Muscle layer of duodenum (tissue), 2 donors: ENCODE results near the gene SLF2.

Source experiments
- H3K27ac ChIP-seq: one replicate; pipeline ENCODE4 v1.7.0; 2013; ENCODE audit warnings: mild to moderate bottlenecking, low read length
- H3K27me3 ChIP-seq: one replicate; pipeline ENCODE4 v1.7.0; 2013; ENCODE audit warnings: low read depth, mild to moderate bottlenecking, control low read depth, low read length
- H3K36me3 ChIP-seq, 2 donors: one replicate each; pipeline ENCODE4 v1.7.0; 2013; ENCODE audit warnings: low read length in 2 of 2, control low read depth in 1 of 2, mild to moderate bottlenecking in 1 of 2; ENCODE audit not compliant: insufficient read depth in 2 of 2, control insufficient read depth in 1 of 2
- H3K4me1 ChIP-seq, 2 donors: one replicate each; pipeline ENCODE4 v1.7.0; 2013; ENCODE audit warnings: low read length in 2 of 2, mild to moderate bottlenecking in 2 of 2, control low read depth in 1 of 2, moderate library complexity in 1 of 2; ENCODE audit not compliant: insufficient read depth in 2 of 2, control insufficient read depth in 1 of 2
- H3K4me3 ChIP-seq, 2 donors: one replicate each; pipeline ENCODE4 v1.7.0; 2013; ENCODE audit warnings: low read length in 2 of 2, low read depth in 1 of 2, mild to moderate bottlenecking in 1 of 2
- H3K9me3 ChIP-seq, 2 donors: one replicate each; pipeline ENCODE4 v1.7.0; 2013; ENCODE audit warnings: low read length in 2 of 2, control low read depth in 1 of 2, mild to moderate bottlenecking in 1 of 2; ENCODE audit not compliant: control insufficient read depth in 1 of 2
- donor health status: healthy.

The SLF2 gene

GRCh38 chr10:100908378-100908777 lies 4.4 kb upstream of the SLF2 start:
- Histone ChIP-seq H3K36me3 (no peaks in the 10 kb centered on the region), H3K4me3 (no peak overlapping the region), H3K9me3 (no peaks in the 10 kb centered on the region), H3K27ac (no peak overlapping the region), H3K27me3 (no peaks in the 10 kb centered on the region), H3K4me1 (peaks cover 0 to 10% of the 10 kb centered on the region in 2 donors)

- no peak overlapping the region for H3K4me3 ChIP-seq
- no peaks in the 10 kb centered on the region for H3K9me3 ChIP-seq
- peaks cover 10 to 21% of the 10 kb centered on the region in 2 donors for H3K4me1 ChIP-seq
- H3K27me3 ChIP-seq: no peaks in the 10 kb centered on the region
- no peak overlapping the region for H3K27ac ChIP-seq
- H3K36me3 ChIP-seq: no peaks in the 10 kb centered on the region
These were observed 3.1 kb upstream of the SLF2 start for GRCh38 chr10:100909501-100910263.

GRCh38 chr10:100911472-100911871 lies 1.3 kb upstream of the SLF2 start:
- H3K4me1 ChIP-seq: peaks cover 10 to 33% of the 10 kb centered on the region in 2 donors
- H3K27me3 ChIP-seq: no peaks in the 10 kb centered on the region
- no peaks in the 10 kb centered on the region for H3K9me3 ChIP-seq
- peak overlapping the region in 1 of 2 donors; percentile 96 for H3K4me3 ChIP-seq
- no peak overlapping the region for H3K27ac ChIP-seq
- H3K36me3 ChIP-seq: peaks cover 0 to under 1% of the 10 kb centered on the region in 2 donors

- H3K27me3 ChIP-seq: no peaks in the 10 kb centered on the region
- peaks cover 0 to 7% of the 10 kb centered on the region in 2 donors for H3K36me3 ChIP-seq
- no peaks in the 10 kb centered on the region for H3K9me3 ChIP-seq
- H3K27ac ChIP-seq: peak overlapping the region; percentile 95
- peaks cover 10 to 33% of the 10 kb centered on the region in 2 donors for H3K4me1 ChIP-seq
- peak overlapping the region; percentile 77 to 96 for H3K4me3 ChIP-seq
These were observed 654 bp upstream of the SLF2 start for GRCh38 chr10:100912013-100912604.

GRCh38 chr10:100913470-100913865 lies 705 bp downstream of the SLF2 start:
- Histone ChIP-seq H3K27ac (peak overlapping the region; percentile 95), H3K27me3 (no peaks in the 10 kb centered on the region), H3K4me3 (peak overlapping the region; percentile 90 to 96), H3K36me3 (peaks cover 9 to 10% of the 10 kb centered on the region in 2 donors), H3K4me1 (peaks cover 10 to 33% of the 10 kb centered on the region in 2 donors), H3K9me3 (no peaks in the 10 kb centered on the region)

GRCh38 chr10:100917071-100917470 lies 4.3 kb downstream of the SLF2 start:
- H3K9me3 ChIP-seq: no peaks in the 10 kb centered on the region
- H3K36me3 ChIP-seq: peaks cover 17 to 19% of the 10 kb centered on the region in 2 donors
- H3K27ac ChIP-seq: no peak overlapping the region
- H3K4me1 ChIP-seq: peaks cover 10 to 24% of the 10 kb centered on the region in 2 donors
- H3K27me3 ChIP-seq: no peaks in the 10 kb centered on the region
- no peak overlapping the region for H3K4me3 ChIP-seq

GRCh38 chr10:100923580-100923979 lies 10.8 kb downstream of the SLF2 start:
- no peaks in the 10 kb centered on the region for H3K9me3 ChIP-seq
- H3K36me3 ChIP-seq: peaks cover 42 to 49% of the 10 kb centered on the region in 2 donors
- no peaks in the 10 kb centered on the region for H3K27me3 ChIP-seq
- no peak overlapping the region for H3K4me3 ChIP-seq
- H3K27ac ChIP-seq: no peak overlapping the region
- H3K4me1 ChIP-seq: no peaks in the 10 kb centered on the region

DNA sequence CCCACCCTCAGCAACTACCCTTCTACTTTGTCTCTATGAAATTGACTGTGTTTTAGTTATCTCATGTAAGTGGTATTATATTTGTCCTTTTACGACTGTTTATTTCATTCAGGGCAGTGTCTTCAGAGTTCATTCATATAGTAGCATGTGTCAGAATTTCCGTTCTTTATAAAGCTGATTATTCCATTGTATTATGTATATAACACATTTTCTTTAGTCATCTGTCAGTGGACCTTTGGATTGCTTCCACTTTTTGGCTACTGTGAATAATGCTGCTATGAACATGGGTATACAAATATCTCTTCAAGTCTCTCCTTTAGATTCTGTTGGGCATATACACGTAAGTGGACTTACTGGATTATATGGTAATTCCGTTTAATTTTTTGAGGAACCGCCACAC lies 14.5 kb downstream of the SLF2 start:
- Histone ChIP-seq H3K27ac (no peak overlapping the region), H3K9me3 (no peaks in the 10 kb centered on the region), H3K27me3 (no peaks in the 10 kb centered on the region), H3K4me1 (no peaks in the 10 kb centered on the region), H3K36me3 (peaks cover 63 to 74% of the 10 kb centered on the region in 2 donors), H3K4me3 (no peak overlapping the region)

GRCh38 chr10:100928039-100928438 lies 15.3 kb downstream of the SLF2 start:
- H3K27me3 ChIP-seq: no peaks in the 10 kb centered on the region
- H3K9me3 ChIP-seq: no peaks in the 10 kb centered on the region
- no peak overlapping the region for H3K27ac ChIP-seq
- H3K4me3 ChIP-seq: no peak overlapping the region
- H3K36me3 ChIP-seq: peaks cover 70 to 78% of the 10 kb centered on the region in 2 donors
- H3K4me1 ChIP-seq: no peaks in the 10 kb centered on the region

DNA sequence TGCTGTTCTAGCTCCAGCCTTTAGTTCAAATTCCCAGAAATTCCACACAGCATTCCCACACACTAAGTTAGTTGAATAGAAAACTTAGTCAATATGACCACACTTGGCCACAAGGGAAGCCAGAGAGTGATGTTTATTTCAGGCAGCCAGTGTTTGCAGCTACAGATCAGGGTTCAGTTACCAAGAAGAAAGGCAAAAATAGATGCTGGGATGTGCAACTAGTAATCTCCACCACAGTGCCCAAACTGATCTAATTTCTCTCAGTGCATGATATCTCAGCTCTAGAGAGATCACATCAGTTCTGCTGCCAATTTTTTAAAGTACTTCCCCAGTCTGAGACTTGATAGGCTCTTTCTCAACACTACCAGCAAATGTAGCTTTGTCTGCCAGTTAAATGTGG lies 17.6 kb downstream of the SLF2 start:
- H3K27ac ChIP-seq: no peak overlapping the region
- no peaks in the 10 kb centered on the region for H3K9me3 ChIP-seq
- no peaks in the 10 kb centered on the region for H3K27me3 ChIP-seq
- peaks cover 62 to 67% of the 10 kb centered on the region in 2 donors for H3K36me3 ChIP-seq
- no peak overlapping the region for H3K4me3 ChIP-seq
- no peaks in the 10 kb centered on the region for H3K4me1 ChIP-seq

DNA sequence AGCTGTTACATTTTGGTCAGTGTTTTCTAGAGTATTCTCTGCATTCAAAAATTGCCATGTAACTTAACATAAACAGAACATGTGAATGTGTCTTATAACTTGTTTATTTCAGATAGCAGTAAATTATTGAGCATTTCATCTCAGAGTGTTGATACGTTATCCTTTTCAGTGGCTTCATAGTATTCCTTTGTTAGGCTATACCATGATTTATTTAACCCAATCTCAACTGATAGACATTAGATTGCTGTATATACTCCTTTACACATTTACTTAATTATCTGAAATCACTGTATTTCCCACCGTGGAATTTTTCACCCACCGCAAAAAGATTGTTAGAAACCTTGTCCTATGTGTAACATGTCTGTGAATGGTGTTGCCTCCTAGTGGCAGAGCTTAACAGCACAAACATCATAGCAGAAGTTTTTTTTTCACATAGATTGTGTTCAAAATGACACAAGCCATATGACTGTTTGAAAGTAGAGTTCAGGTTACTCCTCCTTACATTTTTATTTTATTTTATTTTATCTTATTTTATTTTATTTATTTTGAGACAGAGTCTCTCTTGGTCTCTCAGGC lies 21.4 kb downstream of the SLF2 start:
- Histone ChIP-seq H3K36me3 (peaks cover 47 to 66% of the 10 kb centered on the region in 2 donors), H3K9me3 (no peaks in the 10 kb centered on the region), H3K4me3 (no peak overlapping the region), H3K4me1 (no peaks in the 10 kb centered on the region), H3K27me3 (no peaks in the 10 kb centered on the region), H3K27ac (no peak overlapping the region)
